NCI-H1694 (cell line): ENCODE measurements around the gene C3.
"Not testable (repeated sequence)": the region's sequence is repeated elsewhere in the genome, so short reads cannot be mapped to it uniquely, and the experiment has no call there.

Experiments used
- DNase-seq: peaks from one replicate; lab custom pipeline; 2025; lab: John Stamatoyannopoulos, UW

C3 gene

GRCh38 chr19:6720369-6721137 lies at the start of gene C3:
C3 (minus strand) TSS chr19:6720650; CDS start chr19:6720589, 61 bp downstream.
- DNase-seq = no peak

- no peak for DNase-seq
Observed at GRCh38 chr19:6769006-6769619, 48.7 kb upstream of the C3 start.

GRCh38 chr19:6768236-6768785 lies 47.9 kb upstream of the C3 start:
- DNase-seq = no peak

GRCh38 chr19:6767357-6768235 lies 47.1 kb upstream of the C3 start, which contains the start of gene SH2D3A:
SH2D3A (minus strand) TSS chr19:6767435; CDS start chr19:6763748, 3,687 bp downstream.
- no peak for DNase-seq

GRCh38 chr19:6767081-6767356 lies 46.6 kb upstream of the C3 start:
- DNase-seq = no peak

- DNase-seq = no peak
Observed at GRCh38 chr19:6766357-6767080, 46.1 kb upstream of the C3 start.

- DNase-seq = no peak
Observed at GRCh38 chr19:6765738-6766356, 45.4 kb upstream of the C3 start.

- DNase-seq = not testable (repeated sequence)
Observed at GRCh38 chr19:6762253-6762797, 41.9 kb upstream of the C3 start.

- no peak for DNase-seq
Observed at GRCh38 chr19:6761053-6761676, 40.7 kb upstream of the C3 start.

GRCh38 chr19:6760606-6761005 lies 40.2 kb upstream of the C3 start:
- DNase-seq = no peak

- DNase-seq = no peak
Observed at GRCh38 chr19:6754653-6755463, 34.4 kb upstream of the C3 start.

GRCh38 chr19:6754136-6754535 lies 33.7 kb upstream of the C3 start:
- no peak for DNase-seq

GRCh38 chr19:6753178-6754031 lies 33.0 kb upstream of the C3 start:
- DNase-seq = no peak

GRCh38 chr19:6752256-6753177 lies 32.1 kb upstream of the C3 start:
- DNase-seq = no peak

GRCh38 chr19:6751189-6751588 lies 30.7 kb upstream of the C3 start:
- no peak for DNase-seq

- DNase-seq = no peak
Observed at GRCh38 chr19:6750062-6750461, 29.6 kb upstream of the C3 start.

GRCh38 chr19:6748543-6748942 lies 28.1 kb upstream of the C3 start:
- not testable (repeated sequence) for DNase-seq

GRCh38 chr19:6745965-6746364 lies 25.5 kb upstream of the C3 start:
- no peak for DNase-seq
